GM23338 (cell line): Measurements from ENCODE around the gene CSPG5. TPM values are rescaled to one million over a fixed set of nuclear protein-coding genes. Genes with fewer than 3 reads are reported as not detected.
A peak's percentile ranks its signal among the peaks of the same experiment; 100 is the strongest.

Experiments used
- ATAC-seq: fragments of 200-7000 bp; cut with Tn5 transposase; 3 replicates; pipeline ENCODE4 v1.9.1; 2020
- DNase-seq: peaks from one replicate; pipeline ENCODE4 v3.0.0-alpha.2; 2015; ENCODE audit warnings: low spot score
- H2AFZ ChIP-seq: fragments of 200-600 bp; sonication (generic); 2 replicates; pipeline ENCODE4 v1.8.0; 2016; ENCODE audit warnings: antibody characterized with exemption, mild to moderate bottlenecking, moderate library complexity
- H3F3A ChIP-seq: fragments of 200-600 bp; sonication (generic); replicated peaks from 2 replicates; pipeline ENCODE4 v1.8.0; 2017; ENCODE audit warnings: antibody characterized with exemption, mixed run types, low read depth
- H3K27ac ChIP-seq: fragments of 200-600 bp; sonication (generic); 2 replicates; pipeline ENCODE4 v1.6.1; 2016; ENCODE audit warnings: low read depth
- H3K27me3 ChIP-seq: fragments of 200-600 bp; sonication (generic); 2 replicates; pipeline ENCODE4 v1.8.0; 2016; ENCODE audit warnings: mild to moderate bottlenecking, mixed run types, moderate library complexity; ENCODE audit not compliant: insufficient read depth
- H3K36me3 ChIP-seq: fragments of 200-600 bp; sonication (generic); 2 replicates; pipeline ENCODE4 v1.8.0; 2016; ENCODE audit warnings: mild to moderate bottlenecking; ENCODE audit not compliant: insufficient read depth
- H3K4me1 ChIP-seq: fragments of 200-600 bp; sonication (generic); 2 replicates; pipeline ENCODE4 v1.8.0; 2016; ENCODE audit warnings: mild to moderate bottlenecking, moderate library complexity; ENCODE audit not compliant: insufficient read depth
- H3K4me2 ChIP-seq: fragments of 200-600 bp; sonication (generic); 2 replicates; pipeline ENCODE4 v1.7.1; 2017; ENCODE audit warnings: mixed run types
- H3K4me3 ChIP-seq: fragments of 200-600 bp; sonication (generic); 2 replicates; pipeline ENCODE4 v1.6.1; 2016; ENCODE audit warnings: mixed run types
- H3K79me2 ChIP-seq: fragments of 200-600 bp; sonication (generic); replicated peaks from 2 replicates; pipeline ENCODE4 v1.8.0; 2017; ENCODE audit warnings: mild to moderate bottlenecking; ENCODE audit not compliant: insufficient read depth
- H3K9me2 ChIP-seq: fragments of 200-600 bp; sonication (generic); 2 replicates; pipeline ENCODE4 v1.8.0; 2017; ENCODE audit not compliant: insufficient read depth
- H4K20me1 ChIP-seq: fragments of 200-600 bp; sonication (generic); replicated peaks from 2 replicates; pipeline ENCODE4 v1.8.0; 2017; ENCODE audit warnings: mild to moderate bottlenecking; ENCODE audit not compliant: insufficient read depth
- H3K27ac Mint-ChIP-seq: 2 replicates; pipeline ENCODE4 v1.8.0; 2020; ENCODE audit warnings: inconsistent platforms, mild to moderate bottlenecking, moderate library complexity, mixed read lengths
- H3K27me3 Mint-ChIP-seq: 3 replicates; pipeline ENCODE4 v1.8.0; 2022; ENCODE audit warnings: low read depth, mild to moderate bottlenecking, moderate library complexity, mixed read lengths, inconsistent platforms; ENCODE audit not compliant: insufficient read depth, poor library complexity
- H3K36me3 Mint-ChIP-seq: 3 replicates; pipeline ENCODE4 v1.8.0; 2021; ENCODE audit warnings: low read depth, mild to moderate bottlenecking, inconsistent platforms, moderate library complexity, mixed read lengths
- H3K4me1 Mint-ChIP-seq: 3 replicates; pipeline ENCODE4 v1.8.0; 2020; ENCODE audit warnings: mild to moderate bottlenecking, inconsistent platforms, mixed read lengths
- H3K4me3 Mint-ChIP-seq: 3 replicates; pipeline ENCODE4 v1.8.0; 2021; ENCODE audit warnings: moderate library complexity, mild to moderate bottlenecking, inconsistent platforms, mixed read lengths
- H3K9me3 Mint-ChIP-seq: 3 replicates; pipeline ENCODE4 v1.8.0; 2020; ENCODE audit warnings: moderate library complexity, mild to moderate bottlenecking, inconsistent platforms, mixed read lengths
- CTCF ChIP-seq, 2 experiments: fragments of 200-600 bp in 1 of 2; sonication (generic) in 1 of 2; conservative IDR thresholded peaks; 2 replicates each; pipeline versions ENCODE4 v1.5.1 to v1.6.1; 2016 to 2017; ENCODE audit warnings: antibody characterized with exemption in 2 of 2, low read depth in 2 of 2, mild to moderate bottlenecking in 2 of 2, moderate library complexity in 1 of 2
- EZH2phosphoT487 ChIP-seq: fragments of 200-600 bp; sonication (generic); IDR thresholded peaks from one replicate; pipeline ENCODE4 v1.8.1; 2018; ENCODE audit warnings: antibody characterized with exemption; ENCODE audit not compliant: unreplicated experiment
- POLR2AphosphoS5 ChIP-seq: IDR thresholded peaks from 2 replicates; pipeline ENCODE4 v1.6.1; 2016; ENCODE audit warnings: antibody characterized with exemption, low read depth
- REST ChIP-seq: IDR thresholded peaks from one replicate; pipeline ENCODE4 v1.6.1; 2018; ENCODE audit warnings: antibody characterized with exemption; ENCODE audit not compliant: unreplicated experiment
- ZNF462 ChIP-seq: fragments of 250-450 bp; sonication (Bioruptor Pico); IDR thresholded peaks from 2 replicates; pipeline ENCODE4 v1.5.0; 2020; ENCODE audit warnings: mild to moderate bottlenecking, moderate library complexity
- polyA plus RNA-seq: library from polyadenylated mRNA; unstranded; fragments of >200 nt; fragmentation: Nextera tagmentation; extraction: Ambion mirVana; gene quantifications from 2 replicates; pipeline ENCODE4 v1.2.1, GENCODE V29; 2016
- total RNA-seq: library from RNA; depleted of rRNA; stranded (reverse); fragments of >200 nt; shearing (Covaris generic); gene quantifications from 2 replicates; pipeline ENCODE4 v1.2.3, GENCODE V29; 2014
- TF ChIP-seq, protein P1 (sequence below): IDR thresholded peaks from 2 replicates; pipeline ENCODE4 v1.6.1; 2016; ENCODE audit warnings: antibody characterized with exemption

Gene CSPG5
- total and polyA plus RNA-seq, 2 experiments from 2014 or later: 0.86 to 4.3 TPM

- TF ChIP-seq ZNF462 (CRISPR knock-in tag) (no peak), POLR2AphosphoS5 (no peak), EZH2phosphoT487 (no peak), REST (no peak)
These were observed 22.6 kb upstream of the CSPG5 start (continued) for GRCh38 chr3:47601281-47601680.

DNA sequence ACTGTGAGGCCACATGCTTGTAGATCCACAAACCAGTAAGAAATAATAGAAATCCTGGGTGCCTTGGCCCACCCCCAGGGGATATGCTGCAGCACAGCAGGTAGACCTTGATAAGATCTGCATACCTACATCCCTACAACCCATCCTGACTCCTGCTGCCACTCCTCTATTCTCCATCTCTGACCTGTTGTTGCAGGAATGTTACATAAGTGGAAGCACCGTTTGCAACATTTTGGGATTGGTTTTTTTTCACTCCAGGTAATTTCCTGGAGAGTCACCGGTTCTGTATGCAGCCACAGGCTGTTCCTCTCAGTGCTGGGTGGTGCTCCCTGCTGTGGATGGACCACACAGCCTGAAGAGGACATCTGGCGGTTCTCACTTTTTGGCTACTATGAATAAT is 16.1 kb upstream of the CSPG5 start:
- no peaks in the 10 kb centered on the region for H3K9me3 Mint-ChIP-seq
- TF ChIP-seq, protein P1, sequence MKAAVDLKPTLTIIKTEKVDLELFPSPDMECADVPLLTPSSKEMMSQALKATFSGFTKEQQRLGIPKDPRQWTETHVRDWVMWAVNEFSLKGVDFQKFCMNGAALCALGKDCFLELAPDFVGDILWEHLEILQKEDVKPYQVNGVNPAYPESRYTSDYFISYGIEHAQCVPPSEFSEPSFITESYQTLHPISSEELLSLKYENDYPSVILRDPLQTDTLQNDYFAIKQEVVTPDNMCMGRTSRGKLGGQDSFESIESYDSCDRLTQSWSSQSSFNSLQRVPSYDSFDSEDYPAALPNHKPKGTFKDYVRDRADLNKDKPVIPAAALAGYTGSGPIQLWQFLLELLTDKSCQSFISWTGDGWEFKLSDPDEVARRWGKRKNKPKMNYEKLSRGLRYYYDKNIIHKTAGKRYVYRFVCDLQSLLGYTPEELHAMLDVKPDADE: no peak
- no peak for TF ChIP-seq CTCF (conservative IDR thresholded peaks at IDR 0.05; ENCODE audit: low read depth in 2 of 2)
- Histone ChIP-seq H3K27ac (no peak overlapping the region; the same call in 1 of the 2 replicates), H3K4me1 (no peaks in the 10 kb centered on the region; the same call in 1 of the 2 replicates), H3K4me3 (no peak overlapping the region), H3K4me2 (no peak overlapping the region), H3K9me2 (no peaks in the 10 kb centered on the region), H3K79me2 (peaks cover 6% of the 10 kb centered on the region; the same call in 1 of the 2 replicates), H4K20me1 (peaks cover 21% of the 10 kb centered on the region), H3K36me3 (peaks cover 26% of the 10 kb centered on the region), H3K27me3 (no peaks in the 10 kb centered on the region), H3F3A (peaks cover 15% of the 10 kb centered on the region), H2AFZ (no peak overlapping the region)
- H3K4me3 Mint-ChIP-seq: no peak overlapping the region
- H3K27me3 Mint-ChIP-seq: peaks cover 10% of the 10 kb centered on the region
- peak overlapping the region; percentile 4 for H3K27ac Mint-ChIP-seq
- peaks cover 10% of the 10 kb centered on the region; the same call in 2 of the 3 replicates for H3K4me1 Mint-ChIP-seq
- ATAC-seq: peak; percentile 87
- peak; percentile 32 for DNase-seq
- peaks cover 73% of the 10 kb centered on the region for H3K36me3 Mint-ChIP-seq
